Ishikawa (cell line): Measurements from ENCODE around the gene IL17C.

Experiments
- EP300 ChIP-seq: IDR thresholded peaks from 2 replicates; pipeline ENCODE4 v1.6.1; 2012; ENCODE audit warnings: borderline replicate concordance
- FOXM1 ChIP-seq: IDR thresholded peaks from 2 replicates; pipeline ENCODE4 v1.6.1; 2012; ENCODE audit warnings: low read depth, borderline replicate concordance
- ZBTB7A ChIP-seq: IDR thresholded peaks from 2 replicates; pipeline ENCODE4 v1.6.1; 2012; ENCODE audit warnings: low read depth
- TF ChIP-seq, protein P1 (sequence below): IDR thresholded peaks from 2 replicates; pipeline ENCODE4 v1.6.1; 2012; ENCODE audit warnings: low read depth, mild to moderate bottlenecking

DNA sequence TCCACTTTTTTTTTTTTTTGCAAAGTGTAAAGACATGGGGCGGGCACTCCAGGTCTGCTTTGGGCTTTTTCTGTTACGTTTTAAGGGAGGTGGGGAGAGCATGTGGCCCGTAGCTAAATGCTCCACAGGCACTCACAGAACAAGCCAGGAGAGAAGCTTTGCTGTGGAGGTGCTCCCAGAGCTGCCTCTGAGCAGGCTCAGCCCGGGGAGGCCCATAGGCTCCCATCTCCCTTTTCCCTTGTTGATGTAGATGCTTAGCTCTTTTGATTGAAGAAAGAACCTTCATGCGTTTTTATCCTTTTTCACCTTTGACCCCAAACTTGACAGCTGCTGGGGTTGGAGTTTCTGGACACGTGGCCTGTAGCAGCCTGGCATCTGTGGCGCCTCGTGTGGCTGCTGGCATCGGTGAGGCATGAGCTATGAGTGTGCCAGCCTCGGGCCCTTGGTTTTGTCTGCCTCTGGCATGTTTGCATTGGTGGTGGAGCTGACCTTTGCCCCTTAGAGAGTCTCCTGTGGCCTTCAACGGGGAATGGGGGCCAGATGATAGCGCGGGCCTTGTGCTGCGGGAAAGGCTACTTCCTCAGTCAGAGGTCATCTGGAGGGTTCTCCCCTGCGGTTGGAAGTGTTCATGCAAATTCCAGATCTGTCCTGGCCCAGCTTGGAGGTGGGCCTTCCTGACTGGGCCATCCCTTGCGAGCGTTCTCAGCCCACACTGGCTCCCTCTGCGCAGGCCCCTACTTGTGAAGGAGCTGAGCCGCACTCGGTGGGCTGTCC, 20.0 kb upstream of the IL17C start:
- TF ChIP-seq EP300 (no peak), ZBTB7A (no peak), FOXM1 (no peak)
- TF ChIP-seq, protein P1, sequence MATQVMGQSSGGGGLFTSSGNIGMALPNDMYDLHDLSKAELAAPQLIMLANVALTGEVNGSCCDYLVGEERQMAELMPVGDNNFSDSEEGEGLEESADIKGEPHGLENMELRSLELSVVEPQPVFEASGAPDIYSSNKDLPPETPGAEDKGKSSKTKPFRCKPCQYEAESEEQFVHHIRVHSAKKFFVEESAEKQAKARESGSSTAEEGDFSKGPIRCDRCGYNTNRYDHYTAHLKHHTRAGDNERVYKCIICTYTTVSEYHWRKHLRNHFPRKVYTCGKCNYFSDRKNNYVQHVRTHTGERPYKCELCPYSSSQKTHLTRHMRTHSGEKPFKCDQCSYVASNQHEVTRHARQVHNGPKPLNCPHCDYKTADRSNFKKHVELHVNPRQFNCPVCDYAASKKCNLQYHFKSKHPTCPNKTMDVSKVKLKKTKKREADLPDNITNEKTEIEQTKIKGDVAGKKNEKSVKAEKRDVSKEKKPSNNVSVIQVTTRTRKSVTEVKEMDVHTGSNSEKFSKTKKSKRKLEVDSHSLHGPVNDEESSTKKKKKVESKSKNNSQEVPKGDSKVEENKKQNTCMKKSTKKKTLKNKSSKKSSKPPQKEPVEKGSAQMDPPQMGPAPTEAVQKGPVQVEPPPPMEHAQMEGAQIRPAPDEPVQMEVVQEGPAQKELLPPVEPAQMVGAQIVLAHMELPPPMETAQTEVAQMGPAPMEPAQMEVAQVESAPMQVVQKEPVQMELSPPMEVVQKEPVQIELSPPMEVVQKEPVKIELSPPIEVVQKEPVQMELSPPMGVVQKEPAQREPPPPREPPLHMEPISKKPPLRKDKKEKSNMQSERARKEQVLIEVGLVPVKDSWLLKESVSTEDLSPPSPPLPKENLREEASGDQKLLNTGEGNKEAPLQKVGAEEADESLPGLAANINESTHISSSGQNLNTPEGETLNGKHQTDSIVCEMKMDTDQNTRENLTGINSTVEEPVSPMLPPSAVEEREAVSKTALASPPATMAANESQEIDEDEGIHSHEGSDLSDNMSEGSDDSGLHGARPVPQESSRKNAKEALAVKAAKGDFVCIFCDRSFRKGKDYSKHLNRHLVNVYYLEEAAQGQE: no peak
